HG03025 (cell line): ENCODE results near the gene MAGI1.

Source experiments
- ATAC-seq: cut with Tn5 transposase; IDR thresholded peaks from one replicate; pipeline ENCODE4 v1.9.1; 2021; ENCODE audit warnings: mild to moderate bottlenecking, moderate library complexity; ENCODE audit not compliant: unreplicated experiment, low FRiP score

Gene MAGI1

DNA sequence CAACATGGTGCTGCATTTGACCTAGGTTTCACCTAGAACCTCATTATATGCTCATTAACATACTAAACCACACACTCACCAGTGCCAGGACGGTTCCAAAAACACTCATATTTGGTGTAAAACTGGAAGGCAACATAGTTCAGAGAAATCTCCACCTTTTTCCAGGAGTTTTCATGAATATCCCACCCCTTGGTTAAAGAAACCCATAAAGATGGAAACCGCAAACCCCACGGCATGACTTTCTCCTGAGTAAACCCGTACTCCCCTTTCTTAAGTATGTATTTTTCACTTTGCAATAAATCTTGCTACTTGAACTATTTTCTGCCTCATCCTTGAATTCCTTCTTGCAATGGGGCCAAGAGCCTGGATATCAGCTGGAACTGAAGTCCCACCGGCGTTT lies 379.3 kb downstream of the MAGI1 start:
- ATAC-seq = no peak

DNA sequence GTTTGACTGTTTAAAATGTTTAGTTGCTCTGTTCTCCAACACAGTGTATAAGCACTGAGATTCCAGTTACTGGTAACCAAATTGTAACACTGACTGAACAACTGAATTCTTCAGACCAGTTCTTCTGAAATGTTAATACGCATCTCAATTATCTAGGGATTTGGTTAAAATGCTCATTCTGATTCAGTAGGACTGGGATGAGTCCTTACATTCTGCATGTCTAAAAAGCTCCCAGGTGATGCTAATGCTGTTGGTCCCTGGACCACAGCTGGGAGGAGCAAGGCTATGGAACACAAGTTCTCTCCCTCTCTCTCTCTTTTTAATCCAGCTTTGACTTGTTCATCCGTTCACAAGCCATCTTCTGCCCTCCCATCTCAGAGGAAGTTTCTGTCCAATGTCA lies 380.3 kb downstream of the MAGI1 start:
- ATAC-seq = no peak

DNA sequence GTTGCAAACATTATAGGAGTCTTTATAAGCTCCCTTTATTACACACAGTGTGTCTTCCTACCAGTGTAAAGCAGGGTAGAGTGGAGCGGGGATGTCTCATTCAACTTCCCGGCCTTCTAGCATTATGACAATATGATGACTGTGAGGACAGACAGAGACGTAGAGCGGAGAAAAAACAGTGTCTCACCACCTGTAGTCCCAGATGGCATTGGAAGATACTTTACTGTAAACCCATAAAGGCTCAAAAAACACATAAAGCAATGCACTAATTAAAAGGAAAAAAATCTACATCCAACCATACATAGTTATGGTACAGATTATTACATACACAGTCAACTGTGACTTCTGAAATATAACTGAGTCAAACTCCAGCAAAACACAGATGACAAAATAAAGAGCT lies 383.7 kb downstream of the MAGI1 start:
- no peak for ATAC-seq

GRCh38 chr3:65653731-65654130 lies 385.0 kb downstream of the MAGI1 start:
- no peak for ATAC-seq

GRCh38 chr3:65650247-65650646 lies 388.5 kb downstream of the MAGI1 start:
- ATAC-seq = no peak

- no peak for ATAC-seq
These were observed 391.3 kb downstream of the MAGI1 start for GRCh38 chr3:65647369-65647768.

DNA sequence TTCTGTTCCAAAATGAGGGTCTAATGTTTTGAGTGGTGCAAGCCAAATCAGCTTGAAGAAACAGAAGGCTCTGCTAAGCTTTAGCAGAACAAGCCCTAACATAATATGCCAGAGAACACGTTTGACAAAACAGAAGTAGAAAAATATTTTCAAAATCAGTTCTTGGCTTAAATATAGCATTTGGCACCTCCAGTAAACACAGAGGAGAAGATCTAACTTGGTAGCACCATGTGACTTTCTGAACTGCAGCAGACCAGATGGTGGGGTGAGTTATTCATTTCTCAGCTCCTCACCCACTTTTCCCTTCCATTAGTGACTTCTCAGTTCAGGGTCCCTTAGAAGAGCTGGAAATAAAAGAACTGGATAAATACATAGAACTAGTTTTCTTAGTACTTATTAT lies 395.8 kb downstream of the MAGI1 start:
- no peak for ATAC-seq

DNA sequence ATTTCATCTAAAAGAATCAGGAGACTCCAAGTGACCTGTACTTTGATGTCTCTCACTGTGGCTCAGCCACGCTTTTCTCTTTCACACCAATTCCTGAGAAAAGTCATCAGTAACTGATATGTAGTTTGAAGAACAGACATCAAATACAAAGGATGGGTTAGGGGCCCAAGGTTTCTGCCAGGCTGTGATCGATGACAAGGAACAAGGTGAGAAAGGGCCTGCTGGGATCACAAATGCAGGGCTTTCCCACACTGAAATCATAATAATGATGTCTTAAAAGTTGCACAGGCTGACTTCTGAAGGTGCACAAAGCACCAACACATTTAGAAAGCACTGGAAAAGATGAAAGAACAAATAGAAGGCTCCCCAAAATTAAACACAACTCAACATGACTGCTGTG lies 396.9 kb downstream of the MAGI1 start:
- no peak for ATAC-seq

- no peak for ATAC-seq
These were observed 397.7 kb downstream of the MAGI1 start for GRCh38 chr3:65641045-65641444.

DNA sequence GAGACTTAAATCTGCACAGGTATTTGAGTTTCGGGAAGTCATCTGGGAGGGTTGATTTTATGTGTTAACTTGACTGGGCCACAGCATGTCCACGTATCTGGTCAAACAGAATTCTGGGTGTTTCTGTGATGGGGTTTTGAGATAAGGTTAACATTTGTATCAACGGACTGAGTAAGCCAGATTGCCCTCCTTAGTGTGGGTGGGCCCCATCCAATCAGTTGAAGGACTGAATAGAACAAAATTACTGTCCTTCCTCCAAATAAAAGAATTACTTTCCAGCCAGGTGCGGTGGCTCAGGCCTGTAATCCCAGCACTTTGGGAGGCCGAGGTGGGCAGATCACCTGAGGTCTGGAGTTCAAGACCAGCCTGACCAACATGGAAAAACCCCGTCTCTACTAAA lies 399.3 kb downstream of the MAGI1 start:
- no peak for ATAC-seq

DNA sequence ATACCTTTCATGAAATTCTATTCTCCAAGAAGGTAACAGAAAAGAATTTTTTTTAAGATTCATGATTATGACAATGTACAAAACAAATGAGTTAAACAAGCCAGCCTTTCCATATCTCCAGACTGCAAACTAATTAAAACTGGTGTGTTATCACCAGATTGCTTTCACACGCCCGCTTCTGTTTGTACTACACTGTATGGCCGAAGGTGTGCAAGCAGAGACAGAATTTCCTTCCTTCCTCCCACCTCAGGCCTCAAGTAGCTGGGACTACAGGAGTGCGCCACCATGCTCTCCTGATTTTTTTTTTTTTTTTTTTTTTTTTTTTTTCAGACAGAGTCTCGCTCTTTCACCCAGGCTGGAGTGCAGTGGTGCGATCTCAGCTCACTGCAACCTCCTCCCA lies 400.4 kb downstream of the MAGI1 start:
- no peak for ATAC-seq

DNA sequence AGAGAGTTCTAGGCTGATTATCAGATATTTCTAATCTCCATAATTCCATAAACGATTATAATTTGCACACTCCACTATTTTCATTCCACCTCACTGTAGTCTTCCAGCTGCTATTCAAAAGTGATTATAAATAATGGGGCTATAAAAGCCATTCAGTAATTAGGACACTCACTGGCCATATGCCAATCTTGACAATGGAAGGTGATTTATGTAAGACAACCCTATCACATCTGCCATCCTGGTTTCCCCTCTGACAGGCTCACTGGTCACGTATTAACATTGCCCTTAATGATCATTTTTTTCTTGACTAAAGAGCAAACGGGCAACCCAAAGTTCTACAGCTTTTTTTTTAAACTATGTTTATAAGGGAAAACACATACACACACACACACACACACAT lies 402.4 kb downstream of the MAGI1 start:
- ATAC-seq = no peak

DNA sequence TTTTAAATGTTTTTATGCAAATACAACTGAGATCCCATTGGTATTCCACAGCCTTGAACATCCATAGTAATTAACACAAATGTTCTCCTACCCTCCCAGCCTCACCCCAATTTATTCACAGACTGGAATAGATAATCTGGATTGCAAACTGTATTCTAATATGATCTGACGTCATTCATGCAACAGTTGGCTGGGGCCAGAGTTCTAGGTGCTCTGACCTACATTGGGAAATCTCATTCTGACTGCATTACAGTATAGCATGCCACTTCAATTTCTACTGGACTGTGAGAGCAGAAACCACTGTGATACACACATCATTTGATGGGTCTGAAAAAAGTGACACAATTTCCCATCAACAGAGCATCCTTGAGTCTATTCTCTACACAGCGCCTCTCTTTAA lies 403.1 kb downstream of the MAGI1 start:
- ATAC-seq = no peak

DNA sequence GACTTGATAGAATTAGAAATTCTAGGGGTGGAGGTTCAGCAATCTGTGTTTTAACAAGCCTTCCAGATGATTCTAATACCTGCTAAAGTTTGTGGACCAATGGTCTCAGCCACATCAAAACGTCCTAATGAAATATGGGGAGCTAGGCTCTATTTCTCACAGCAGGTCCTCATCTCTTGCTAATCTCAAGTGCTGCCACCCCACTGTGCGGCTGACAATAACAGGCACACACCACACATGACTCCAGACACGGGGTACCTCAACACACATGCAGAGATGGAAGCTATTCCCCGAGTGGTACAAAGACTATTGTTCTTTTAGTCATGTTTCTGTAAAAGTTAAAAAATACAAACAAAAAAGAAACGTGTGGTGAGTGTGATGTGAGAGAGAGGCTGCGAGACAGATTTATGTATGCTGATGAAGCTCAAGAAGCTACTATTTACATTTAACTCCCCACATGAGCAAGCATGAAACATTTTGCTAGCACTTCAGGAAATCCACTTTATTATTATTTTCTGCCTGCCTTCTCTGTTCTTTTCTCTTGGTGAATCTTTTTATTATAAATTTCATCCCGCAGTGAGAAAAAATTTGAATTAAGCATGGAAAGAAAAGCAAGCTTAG lies 405.6 kb downstream of the MAGI1 start:
- no peak for ATAC-seq

DNA sequence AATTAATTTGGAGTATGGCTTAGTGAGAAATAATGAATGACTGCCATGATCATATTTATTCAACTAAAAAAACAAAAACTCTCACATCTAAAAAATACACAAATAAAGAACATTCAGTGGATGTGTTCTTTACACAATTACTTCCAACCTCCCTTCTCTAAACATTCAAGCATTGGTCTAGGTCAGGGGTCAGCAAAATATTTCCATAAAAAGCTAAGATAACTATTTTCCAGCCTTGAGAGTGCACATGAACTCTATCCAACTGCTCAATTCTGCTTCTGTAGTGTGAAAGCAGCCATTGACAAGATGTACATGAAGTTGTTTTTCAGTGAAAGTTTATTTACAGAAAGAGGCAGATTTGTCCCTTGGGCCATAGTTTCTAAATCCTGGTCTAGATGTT lies 406.3 kb downstream of the MAGI1 start:
- ATAC-seq = no peak

DNA sequence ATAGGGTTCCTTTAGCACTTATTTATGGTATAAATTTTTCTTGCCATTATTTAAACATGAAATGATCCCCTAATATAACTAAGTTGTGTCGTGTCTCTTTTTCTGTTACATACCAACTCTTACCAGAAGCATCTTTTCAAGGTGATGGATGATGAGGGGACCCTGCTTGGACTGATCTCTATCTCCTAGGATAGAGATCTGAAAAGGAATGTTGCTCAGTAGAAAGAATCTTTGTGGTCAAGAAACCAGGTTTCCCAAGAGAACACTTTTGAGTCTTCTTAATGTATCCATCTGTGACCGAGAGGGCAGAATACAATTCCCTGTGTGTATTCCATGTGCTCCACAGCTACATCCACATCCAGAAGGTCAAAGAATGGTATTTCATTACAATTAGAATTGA lies 409.7 kb downstream of the MAGI1 start:
- ATAC-seq = no peak

GRCh38 chr3:65627062-65627461 lies 411.7 kb downstream of the MAGI1 start:
- ATAC-seq = no peak

- no peak for ATAC-seq
These were observed 413.4 kb downstream of the MAGI1 start for GRCh38 chr3:65625305-65625704.

- ATAC-seq = no peak
These were observed 415.4 kb downstream of the MAGI1 start for GRCh38 chr3:65623362-65623761.

- no peak for ATAC-seq
These were observed 418.8 kb downstream of the MAGI1 start for GRCh38 chr3:65619888-65620287.

GRCh38 chr3:65619451-65619881 lies 419.3 kb downstream of the MAGI1 start:
- no peak for ATAC-seq

- no peak for ATAC-seq
These were observed 420.1 kb downstream of the MAGI1 start for GRCh38 chr3:65618599-65618998.

- ATAC-seq = no peak
These were observed 420.9 kb downstream of the MAGI1 start for GRCh38 chr3:65617787-65618186.
